SK-N-SH (cell line): ENCODE results near the gene CCND1. TPM values are rescaled to one million over a fixed set of nuclear protein-coding genes. Genes with fewer than 3 reads are reported as not detected.

Experiments
- CTCF ChIA-PET: fragments of 300-600, 350-600 bp; formaldehyde crosslinking; extraction: SDS; loops from one replicate; lab custom pipeline; 2021; lab: Yijun Ruan, JAX
- POLR2A ChIA-PET: fragments of 350-600 bp; sonication (Branson Sonifier 250); formaldehyde crosslinking; extraction: SDS; loops from one replicate; lab custom pipeline; 2020; ENCODE audit warnings: antibody characterized with exemption, inconsistent platforms; lab: Yijun Ruan, JAX
- DNase-seq: peaks from one replicate; pipeline ENCODE4 v3.0.0; 2012
- H2AFZ ChIP-seq: fragments of 200-600 bp; sonication (generic); 2 replicates; pipeline ENCODE4 v1.8.1; 2016; ENCODE audit warnings: antibody characterized with exemption, mild to moderate bottlenecking, low read depth
- H3F3A ChIP-seq: fragments of 200-600 bp; sonication (generic); replicated peaks from 2 replicates; pipeline ENCODE3; 2016; ENCODE audit warnings: antibody characterized with exemption, mild to moderate bottlenecking; ENCODE audit not compliant: insufficient read depth
- H3K27ac ChIP-seq, 2 experiments: fragments of 200-500 bp in 1 of 2; fragments of 200-600 bp in 1 of 2; sonication (Bioruptor generic) in 1 of 2; sonication (generic), shearing (Covaris generic) in 1 of 2; 2 replicates each; pipeline versions ENCODE4 v1.5.1 to v1.6.1; 2014 to 2016; ENCODE audit warnings: low read depth in 2 of 2, inconsistent platforms in 1 of 2, low read length in 1 of 2, mild to moderate bottlenecking in 1 of 2, mixed read lengths in 1 of 2
- H3K27me3 ChIP-seq: fragments of 200-600 bp; sonication (generic), shearing (Covaris generic); 2 replicates; pipeline ENCODE4 v1.6.1; 2016; ENCODE audit warnings: mixed run types; ENCODE audit not compliant: insufficient read depth
- H3K36me3 ChIP-seq, 2 experiments: fragments of 200-500 bp in 1 of 2; fragments of 200-600 bp in 1 of 2; sonication (Bioruptor generic) in 1 of 2; sonication (generic) in 1 of 2; replicated peaks in 1 of 2; 2 replicates each; pipeline versions ENCODE3 to v1.5.1; 2014 to 2016; ENCODE audit warnings: low read length in 1 of 2, mild to moderate bottlenecking in 1 of 2; ENCODE audit not compliant: insufficient read depth in 2 of 2, control insufficient read depth in 1 of 2
- H3K4me1 ChIP-seq, 2 experiments: fragments of 200-500 bp in 1 of 2; fragments of 200-600 bp in 1 of 2; sonication (Bioruptor generic) in 1 of 2; sonication (generic), shearing (Covaris generic) in 1 of 2; 2 replicates each; pipeline versions ENCODE4 v1.5.1 to v1.6.1; 2014 to 2016; ENCODE audit warnings: low read depth in 1 of 2, low read length in 1 of 2, mixed run types in 1 of 2; ENCODE audit not compliant: insufficient read depth in 2 of 2, control insufficient read depth in 1 of 2
- H3K4me2 ChIP-seq: fragments of 200-600 bp; sonication (generic), shearing (Covaris generic); 2 replicates; pipeline ENCODE4 v1.6.1; 2017; ENCODE audit warnings: mixed run types
- H3K4me3 ChIP-seq, 2 experiments: fragments of 200-500 bp in 1 of 2; fragments of 200-600 bp in 1 of 2; sonication (Bioruptor generic) in 1 of 2; sonication (generic), shearing (Covaris generic) in 1 of 2; 2 replicates each; pipeline versions ENCODE4 v1.5.1 to v1.8.1; 2014 to 2016; ENCODE audit warnings: low read depth in 2 of 2, inconsistent platforms in 1 of 2, low read length in 1 of 2, mild to moderate bottlenecking in 1 of 2, mixed read lengths in 1 of 2, moderate library complexity in 1 of 2
- H3K79me2 ChIP-seq: fragments of 200-600 bp; sonication (generic); 2 replicates; pipeline ENCODE4 v1.8.1; 2017; ENCODE audit warnings: mild to moderate bottlenecking; ENCODE audit not compliant: insufficient read depth
- H3K9ac ChIP-seq: fragments of 200-600 bp; sonication (generic); 2 replicates; pipeline ENCODE4 v1.6.1; 2017; ENCODE audit warnings: mixed run types
- H3K9me2 ChIP-seq: fragments of 200-600 bp; sonication (generic); 2 replicates; pipeline ENCODE4 v1.6.1; 2017; ENCODE audit warnings: mixed run types
- H3K9me3 ChIP-seq: fragments of 200-600 bp; sonication (generic); 2 replicates; pipeline ENCODE4 v1.6.1; 2017; ENCODE audit warnings: mixed run types, mild to moderate bottlenecking, moderate library complexity
- H4K20me1 ChIP-seq: fragments of 200-600 bp; sonication (generic); 2 replicates; pipeline ENCODE4 v1.6.1; 2017; ENCODE audit warnings: mild to moderate bottlenecking, mixed run types; ENCODE audit not compliant: insufficient read depth
- IRF3 ChIP-seq: fragments of 150-350 bp; IDR thresholded peaks from 2 replicates; pipeline ENCODE4 v1.6.1; 2016; ENCODE audit warnings: mild to moderate bottlenecking, low read depth, low read length
- MXI1 ChIP-seq: IDR thresholded peaks from 2 replicates; pipeline ENCODE4 v1.6.1; 2012; ENCODE audit warnings: mild to moderate bottlenecking, low read depth, low read length, improper control_type of control experiment
- NFIC ChIP-seq: IDR thresholded peaks from 2 replicates; pipeline ENCODE4 v1.4.0; 2012; ENCODE audit warnings: borderline replicate concordance
- PBX3 ChIP-seq: IDR thresholded peaks from 2 replicates; pipeline ENCODE4; 2012
- RCOR1 ChIP-seq: fragments of 150-350 bp; IDR thresholded peaks from 2 replicates; pipeline ENCODE4 v1.6.1; 2017; ENCODE audit warnings: antibody characterized with exemption, low read length
- REST ChIP-seq: IDR thresholded peaks from 2 replicates; pipeline ENCODE4 v1.6.1; 2012; ENCODE audit warnings: mild to moderate bottlenecking, low read depth, low read length, moderate library complexity
- RXRA ChIP-seq: IDR thresholded peaks from 2 replicates; pipeline ENCODE4 v1.4.0; 2012; ENCODE audit warnings: low read depth, mild to moderate bottlenecking, borderline replicate concordance
- SMC3 ChIP-seq: IDR thresholded peaks from 2 replicates; pipeline ENCODE4 v1.6.1; 2012; ENCODE audit warnings: low read depth, low read length, improper control_type of control experiment
- TAF1 ChIP-seq: IDR thresholded peaks from 2 replicates; pipeline ENCODE4 v1.6.1; 2012; ENCODE audit warnings: low read depth, mild to moderate bottlenecking, low read length, moderate library complexity, borderline replicate concordance
- TEAD4 ChIP-seq: IDR thresholded peaks from 2 replicates; pipeline ENCODE4 v1.4.0; 2012; ENCODE audit warnings: mild to moderate bottlenecking, borderline replicate concordance; ENCODE audit not compliant: insufficient read depth
- USF2 ChIP-seq: fragments of 150-350 bp; IDR thresholded peaks from 2 replicates; pipeline ENCODE4 v1.6.1; 2017; ENCODE audit warnings: antibody characterized with exemption, low read length, low read depth, borderline replicate concordance
- ZBTB33 ChIP-seq: IDR thresholded peaks from 2 replicates; pipeline ENCODE4 v1.4.0; 2012; ENCODE audit warnings: low read depth, borderline replicate concordance
- WGBS: methylation state at CpG from one replicate; pipeline ENCODE4 v1.1.6; 2017; ENCODE audit warnings: low lambda C conversion rate; 5-methylcytosine and 5-hydroxymethylcytosine counted together
- polyA plus RNA-seq, 3 experiments: library from polyadenylated mRNA; depleted of rRNA; stranded (reverse); fragments of >200 nt; gene quantifications; 2 replicates each; pipeline ENCODE4 v1.2.3, GENCODE V29; 2012

Gene CCND1
- polyA plus RNA-seq, 1 of the 3 experiments (the other 2 are of a cell fraction), result 242 TPM

- no peak for TF ChIP-seq TEAD4
These were observed 56.5 kb downstream of the CCND1 start (continued) for GRCh38 chr11:69697469-69697843.

GRCh38 chr11:69697861-69698260, 56.9 kb downstream of the CCND1 start:
- H3K27ac ChIP-seq, result no peak overlapping the region
- no peaks in the 10 kb centered on the region for H3K79me2 ChIP-seq
- no peaks in the 10 kb centered on the region for H3K9me2 ChIP-seq
- no peak overlapping the region for H3K4me2 ChIP-seq
- WGBS, result 75% methylated on average over 10 of the region's 10 CpGs
- DNase-seq, result no peak
- no peak overlapping the region for H2AFZ ChIP-seq
- no peak overlapping the region for H3K9ac ChIP-seq
- no peak overlapping the region for H3K4me3 ChIP-seq
- TF ChIP-seq MXI1, result no peak
- peaks cover 0 to 19% of the 10 kb centered on the region in 2 experiments; a peak in 1 of 4 replicates for H3K4me1 ChIP-seq
- H3K9me3 ChIP-seq, result no peaks in the 10 kb centered on the region
- CTCF ChIA-PET, result interaction anchor here (1.0 to 3.2 kb wide), 2 partner anchors 181 to 212 kb away, joined by 3 to 16 read pairs; no protein-coding TSS in a partner anchor
- peaks cover 3% of the 10 kb centered on the region for H3F3A ChIP-seq
- no peaks in the 10 kb centered on the region for H3K36me3 ChIP-seq
- H4K20me1 ChIP-seq, result no peaks in the 10 kb centered on the region
- POLR2A ChIA-PET, result no interaction called here
- H3K27me3 ChIP-seq, result peaks cover 5% of the 10 kb centered on the region

- Histone ChIP-seq H4K20me1 (no peaks in the 10 kb centered on the region), H3K27ac (no peak overlapping the region), H3K79me2 (no peaks in the 10 kb centered on the region), H3K9me3 (no peaks in the 10 kb centered on the region), H3F3A (peaks cover 3% of the 10 kb centered on the region), H3K9ac (no peak overlapping the region), H3K27me3 (peaks cover 10% of the 10 kb centered on the region), H3K4me3 (no peak overlapping the region), H2AFZ (no peak overlapping the region)
- POLR2A ChIA-PET, result no interaction called here
- WGBS, result 83% methylated on average over 2 of the region's 2 CpGs
- DNase-seq, result no peak
- CTCF ChIA-PET, result interaction anchor here (0.6 to 3.2 kb wide), 6 partner anchors 12 to 217 kb away, joined by 3 to 16 read pairs (median 3); no protein-coding TSS in a partner anchor
- TF ChIP-seq ZBTB33, result no peak
- TF ChIP-seq TAF1, result no peak
- no peak for TF ChIP-seq RCOR1
- TF ChIP-seq RXRA, result no peak
- no peak for TF ChIP-seq SMC3
- no peak for TF ChIP-seq PBX3
- TF ChIP-seq IRF3, result no peak
- TF ChIP-seq MXI1, result no peak
- no peak for TF ChIP-seq NFIC
- TF ChIP-seq USF2, result no peak
- no peak for TF ChIP-seq REST
- TF ChIP-seq, all 33 proteins: peak for 0
- Histone ChIP-seq H3K36me3 (no peaks in the 10 kb centered on the region), H3K4me1 (peaks cover 0 to 19% of the 10 kb centered on the region in 2 experiments; a peak in 1 of 4 replicates), H3K9me2 (no peaks in the 10 kb centered on the region), H3K4me2 (no peak overlapping the region)
These were observed 57.4 kb downstream of the CCND1 start for GRCh38 chr11:69698362-69698761.
